Measurements from ENCODE around the gene ZNF628. TPM values are rescaled to one million over a fixed set of nuclear protein-coding genes. Genes with fewer than 3 reads are reported as not detected.

Gene ZNF628
- total and polyA plus RNA-seq, 2 of the 8 experiments (the other 6 are each of a cell fraction or from before 2014, with no cell fraction given): 1.7 to 10.8 TPM

DNA sequence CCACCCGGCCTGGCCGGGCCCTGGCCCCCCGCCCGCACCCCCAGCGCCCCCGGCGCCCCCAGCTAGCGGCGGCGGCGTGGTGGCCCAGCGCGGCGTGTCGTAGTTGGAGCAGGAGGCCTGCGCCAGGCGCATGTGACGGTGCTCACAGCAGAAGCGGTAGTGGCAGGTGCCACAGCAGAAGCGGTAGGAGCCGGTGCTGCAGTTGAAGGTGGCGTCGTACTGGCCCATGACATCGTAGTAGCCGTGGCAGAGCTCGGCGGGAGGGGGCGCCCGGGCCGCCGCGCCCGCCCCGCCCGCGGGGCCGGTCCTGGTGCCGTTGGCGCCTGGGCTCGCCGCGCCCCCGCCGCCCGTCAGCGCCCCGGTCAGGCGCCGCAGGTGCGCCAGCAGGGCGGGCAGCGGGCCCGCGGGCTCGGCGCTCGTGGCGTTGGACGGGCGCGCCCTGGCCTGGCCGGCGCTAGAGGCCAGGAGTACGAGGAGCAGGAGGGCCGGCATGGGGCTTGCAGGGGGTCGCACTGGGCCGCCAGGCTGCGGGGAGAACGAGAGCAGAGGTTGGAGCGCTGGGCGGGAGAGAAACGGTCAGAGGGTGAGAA, 34.0 kb upstream of the ZNF628 start:
- peak overlapping the region in 2 of 4 experiments; percentile 18 to 65; a peak in 3 of 8 replicates for H3K4me3 ChIP-seq (ENCODE audit: extremely low read depth in 1 of 4, insufficient read depth in 2 of 4, low read depth in 3 of 4, low read length in 4 of 4)
- WGBS, 2 experiments (ENCODE audit: extremely low coverage in 1 of 2, insufficient coverage in 1 of 2, insufficient read length in 1 of 2, insufficient replicate concordance in 2 of 2, low coverage in 1 of 2, low lambda C conversion rate in 2 of 2, missing lambda C conversion rate in 1 of 2): 4% methylated on average over 17 of the region's 72 CpGs; no CpG with 5 or more reads in 1 of the 2 experiments
- no peak overlapping the region for H2BK20ac ChIP-seq (ENCODE audit: low read length)
- H3K4me1 ChIP-seq (replicated peaks in 1 of 4; ENCODE audit: control insufficient read depth in 3 of 4, insufficient read depth in 4 of 4, low read length in 3 of 4): peaks cover 6 to 21% (median 9%) of the 10 kb centered on the region in 4 experiments
- no peak overlapping the region for H3K23ac ChIP-seq (ENCODE audit: insufficient read length)
- no peak overlapping the region for H3K56ac ChIP-seq (replicated peaks; ENCODE audit: insufficient read length, low read depth, low read length)
- H2BK5ac ChIP-seq (ENCODE audit: low read depth, low read length): no peak overlapping the region
- H2BK120ac ChIP-seq (replicated peaks; ENCODE audit: low read depth, low read length): no peak overlapping the region
- peaks cover 45 to 91% (median 80%) of the 10 kb centered on the region in 4 experiments for H3K27me3 ChIP-seq (replicated peaks in 1 of 4; ENCODE audit: control insufficient read depth in 3 of 4, extremely low read depth in 1 of 4, insufficient read depth in 3 of 4, low read length in 3 of 4)
- POLR2A ChIA-PET (ENCODE audit: partially characterized antibody): interaction anchor here (0.8 to 4.4 kb wide), 5 partner anchors 10 to 59 kb away, joined by 4 to 21 read pairs (median 5); partner anchors contain the start of genes TMEM238 and UBE2S
- DNase-seq (ENCODE audit: low read depth in 1 of 2, low spot score in 2 of 2): peak in 1 of 2 experiments; percentile 71
- H3K14ac ChIP-seq (ENCODE audit: insufficient read length): no peak overlapping the region
- CTCF ChIA-PET (ENCODE audit: partially characterized antibody): interaction anchor here (0.6 to 1.6 kb wide), 4 partner anchors 11 to 303 kb away, joined by 3 to 8 read pairs (median 3); no protein-coding TSS in a partner anchor
- H3K79me2 ChIP-seq (ENCODE audit: control insufficient read depth in 1 of 2, insufficient read depth in 2 of 2, low read length in 2 of 2): no peaks in the 10 kb centered on the region
- no peak overlapping the region for H2AFZ ChIP-seq (ENCODE audit: low read length)
- no peak overlapping the region for H3K27ac ChIP-seq (ENCODE audit: low read depth, low read length)
- no peak overlapping the region for H2BK12ac ChIP-seq (ENCODE audit: low read depth, low read length)
- H3K36me3 ChIP-seq (ENCODE audit: control insufficient read depth in 2 of 4, insufficient read depth in 4 of 4, low read length in 3 of 4): no peaks in the 10 kb centered on the region
- FAIRE-seq: no peak
- no peak overlapping the region for H2BK15ac ChIP-seq (ENCODE audit: low read length)
- H3K9ac ChIP-seq (replicated peaks in 1 of 4; ENCODE audit: extremely low read depth in 1 of 4, low read depth in 3 of 4, low read length in 3 of 4): no peak overlapping the region
- peaks cover 14% of the 10 kb centered on the region; the same call in 1 of the 2 replicates for H3K23me2 ChIP-seq (ENCODE audit: low read depth, low read length)
- H3K4me2 ChIP-seq (ENCODE audit: insufficient read depth in 1 of 2, low read depth in 2 of 2, low read length in 2 of 2): peak overlapping the region; percentile 82 to 92
- no peak overlapping the region for H3K4ac ChIP-seq (replicated peaks; ENCODE audit: insufficient read length, low read depth, low read length)
- no peaks in the 10 kb centered on the region for H3K79me1 ChIP-seq (ENCODE audit: low read depth, low read length)
- H3K9me3 ChIP-seq (ENCODE audit: insufficient read depth in 2 of 2, low read depth in 1 of 2, low read length in 1 of 2): no peaks in the 10 kb centered on the region
- H4K5ac ChIP-seq (ENCODE audit: insufficient read length, low read depth, low read length): no peak overlapping the region
- H2AK5ac ChIP-seq (ENCODE audit: low read depth, low read length): no peak overlapping the region
- no peak overlapping the region for H4K91ac ChIP-seq (replicated peaks; ENCODE audit: insufficient read length, low read length)
- no peak overlapping the region for H3K18ac ChIP-seq (ENCODE audit: extremely low read depth, low read length)
- no peak overlapping the region; the same call in 1 of the 2 replicates for H4K8ac ChIP-seq (ENCODE audit: extremely low read depth, insufficient read depth, low read length)
- TF ChIP-seq, protein P1, sequence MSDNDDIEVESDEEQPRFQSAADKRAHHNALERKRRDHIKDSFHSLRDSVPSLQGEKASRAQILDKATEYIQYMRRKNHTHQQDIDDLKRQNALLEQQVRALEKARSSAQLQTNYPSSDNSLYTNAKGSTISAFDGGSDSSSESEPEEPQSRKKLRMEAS (IDR thresholded peaks at IDR 0.05): peak; percentile 81
- TF ChIP-seq, protein P2, sequence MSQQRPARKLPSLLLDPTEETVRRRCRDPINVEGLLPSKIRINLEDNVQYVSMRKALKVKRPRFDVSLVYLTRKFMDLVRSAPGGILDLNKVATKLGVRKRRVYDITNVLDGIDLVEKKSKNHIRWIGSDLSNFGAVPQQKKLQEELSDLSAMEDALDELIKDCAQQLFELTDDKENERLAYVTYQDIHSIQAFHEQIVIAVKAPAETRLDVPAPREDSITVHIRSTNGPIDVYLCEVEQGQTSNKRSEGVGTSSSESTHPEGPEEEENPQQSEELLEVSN (IDR thresholded peaks at IDR 0.05): peak; percentile 72; the same call in 1 of the 2 replicates
- no peak for TF ChIP-seq TAF1 (IDR thresholded peaks at IDR 0.05; ENCODE audit: low read depth, low read length)
- peaks cover 3 to 19% of the 10 kb centered on the region in 2 experiments for H4K20me1 ChIP-seq (replicated peaks in 1 of 2; ENCODE audit: control insufficient read depth in 1 of 2, insufficient read depth in 2 of 2, low read length in 2 of 2)
